Neural progenitor cell (in vitro differentiated cells): ENCODE measurements around the gene TM4SF5. TPM values are rescaled to one million over a fixed set of nuclear protein-coding genes. Genes with fewer than 3 reads are reported as not detected.

ENCODE experiments used
- DNase-seq: peaks from one replicate; pipeline ENCODE4 v3.0.0-alpha.2; 2016; ENCODE audit warnings: low spot score
- H2AFZ ChIP-seq: fragments of 200-600 bp; sonication (generic); replicated peaks from 2 replicates; pipeline ENCODE4 v1.6.1; 2016; ENCODE audit warnings: antibody characterized with exemption
- H3F3A ChIP-seq: fragments of 200-600 bp; sonication (generic); 2 replicates; pipeline ENCODE4 v1.6.1; 2016; ENCODE audit warnings: antibody characterized with exemption, low read depth
- H3K27ac ChIP-seq: fragments of 200-600 bp; sonication (generic); 2 replicates; pipeline ENCODE4 v1.5.1; 2016; ENCODE audit warnings: mild to moderate bottlenecking
- H3K27me3 ChIP-seq: fragments of 200-600 bp; sonication (generic); 2 replicates; pipeline ENCODE4 v1.6.1; 2016; ENCODE audit warnings: mild to moderate bottlenecking, moderate library complexity
- H3K36me3 ChIP-seq: fragments of 200-600 bp; sonication (generic); 2 replicates; pipeline ENCODE4 v1.5.1; 2016
- H3K4me1 ChIP-seq: fragments of 200-600 bp; sonication (generic); 2 replicates; pipeline ENCODE4 v1.6.1; 2016; ENCODE audit warnings: mixed run types
- H3K4me2 ChIP-seq: fragments of 200-600 bp; sonication (generic); 2 replicates; pipeline ENCODE4 v1.6.1; 2016
- H3K4me3 ChIP-seq: fragments of 200-600 bp; sonication (generic); 2 replicates; pipeline ENCODE4 v1.5.1; 2016
- H3K79me2 ChIP-seq: fragments of 200-600 bp; sonication (generic); 2 replicates; pipeline ENCODE4 v1.6.1; 2016; ENCODE audit warnings: low read depth
- H3K9ac ChIP-seq: fragments of 200-600 bp; sonication (generic); 2 replicates; pipeline ENCODE4 v1.6.1; 2016
- H3K9me3 ChIP-seq: fragments of 200-600 bp; sonication (generic); 2 replicates; pipeline ENCODE4 v1.5.1; 2016; ENCODE audit warnings: low read depth
- H4K20me1 ChIP-seq: fragments of 200-600 bp; sonication (generic); 2 replicates; pipeline ENCODE4 v1.6.1; 2016; ENCODE audit warnings: low read depth
- H3K27ac Mint-ChIP-seq: 3 replicates; pipeline ENCODE4 v1.8.0; 2021; ENCODE audit warnings: mixed read lengths
- H3K27me3 Mint-ChIP-seq: 2 replicates; pipeline ENCODE4 v1.8.0; 2022; ENCODE audit warnings: low read depth, mild to moderate bottlenecking, inconsistent platforms, moderate library complexity, mixed read lengths; ENCODE audit not compliant: insufficient read depth
- H3K36me3 Mint-ChIP-seq: 3 replicates; pipeline ENCODE4 v1.8.0; 2021; ENCODE audit warnings: mixed read lengths
- H3K4me1 Mint-ChIP-seq: 3 replicates; pipeline ENCODE4 v1.8.0; 2021; ENCODE audit warnings: mixed read lengths
- H3K4me3 Mint-ChIP-seq: 3 replicates; pipeline ENCODE4 v1.8.0; 2021; ENCODE audit warnings: mild to moderate bottlenecking, moderate library complexity, mixed read lengths
- H3K9me3 Mint-ChIP-seq: 3 replicates; pipeline ENCODE4 v1.8.0; 2020; ENCODE audit warnings: mixed read lengths
- EZH2 ChIP-seq: fragments of 200-600 bp; sonication (generic); IDR thresholded peaks from 2 replicates; pipeline ENCODE4 v1.6.1; 2017; ENCODE audit warnings: antibody characterized with exemption, mild to moderate bottlenecking, moderate library complexity
- EZH2phosphoT487 ChIP-seq: fragments of 200-600 bp; sonication (generic); IDR thresholded peaks from 2 replicates; pipeline ENCODE4 v1.6.1; 2017; ENCODE audit warnings: antibody characterized with exemption
- total RNA-seq: library from RNA; depleted of rRNA; stranded (reverse); fragments of >200 nt; gene quantifications from 2 replicates; pipeline ENCODE4 v1.2.3, GENCODE V29; 2015; ENCODE audit warnings: low replicate concordance
- TF ChIP-seq, protein P1 (sequence below): fragments of 200-600 bp; sonication (generic); IDR thresholded peaks from 2 replicates; pipeline ENCODE4 v1.5.1; 2017; ENCODE audit warnings: antibody characterized with exemption, mild to moderate bottlenecking

Gene TM4SF5
- total RNA-seq, 1 donor from 2014 or later = not detected

DNA sequence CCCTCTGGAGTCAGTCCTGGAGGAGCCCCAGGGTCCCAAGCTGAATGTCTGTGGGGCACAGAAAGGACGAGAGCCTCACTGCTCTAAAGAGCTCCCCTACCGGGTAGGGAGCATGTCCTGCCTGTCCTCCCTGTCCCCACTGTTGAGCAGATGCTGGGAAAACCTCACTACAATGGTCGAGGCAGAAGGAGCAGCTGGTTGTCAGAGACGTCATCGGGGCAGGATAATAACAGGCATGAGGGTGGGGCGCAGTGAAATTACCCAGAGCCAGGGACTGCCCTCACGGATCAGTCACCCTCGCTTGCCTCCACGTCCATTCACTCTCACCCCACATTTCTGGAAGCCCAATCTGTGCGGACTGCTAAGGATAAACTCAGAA lies 538 bp downstream of the TM4SF5 start:
- Mint-ChIP-seq H3K4me1 (no peaks in the 10 kb centered on the region), H3K9me3 (no peaks in the 10 kb centered on the region), H3K27me3 (peaks cover 9% of the 10 kb centered on the region), H3K4me3 (no peak overlapping the region), H3K27ac (no peak overlapping the region), H3K36me3 (no peaks in the 10 kb centered on the region)
- Histone ChIP-seq H3K9me3 (no peaks in the 10 kb centered on the region), H3K9ac (no peak overlapping the region), H3K27me3 (no peaks in the 10 kb centered on the region), H3K79me2 (no peaks in the 10 kb centered on the region), H3K4me2 (no peak overlapping the region), H3K4me3 (no peak overlapping the region), H3K4me1 (no peaks in the 10 kb centered on the region), H4K20me1 (no peaks in the 10 kb centered on the region), H3K27ac (no peak overlapping the region), H3F3A (no peaks in the 10 kb centered on the region), H2AFZ (no peak overlapping the region), H3K36me3 (no peaks in the 10 kb centered on the region)
- DNase-seq = no peak
- TF ChIP-seq EZH2 (no peak), EZH2phosphoT487 (no peak)
- TF ChIP-seq, protein P1, sequence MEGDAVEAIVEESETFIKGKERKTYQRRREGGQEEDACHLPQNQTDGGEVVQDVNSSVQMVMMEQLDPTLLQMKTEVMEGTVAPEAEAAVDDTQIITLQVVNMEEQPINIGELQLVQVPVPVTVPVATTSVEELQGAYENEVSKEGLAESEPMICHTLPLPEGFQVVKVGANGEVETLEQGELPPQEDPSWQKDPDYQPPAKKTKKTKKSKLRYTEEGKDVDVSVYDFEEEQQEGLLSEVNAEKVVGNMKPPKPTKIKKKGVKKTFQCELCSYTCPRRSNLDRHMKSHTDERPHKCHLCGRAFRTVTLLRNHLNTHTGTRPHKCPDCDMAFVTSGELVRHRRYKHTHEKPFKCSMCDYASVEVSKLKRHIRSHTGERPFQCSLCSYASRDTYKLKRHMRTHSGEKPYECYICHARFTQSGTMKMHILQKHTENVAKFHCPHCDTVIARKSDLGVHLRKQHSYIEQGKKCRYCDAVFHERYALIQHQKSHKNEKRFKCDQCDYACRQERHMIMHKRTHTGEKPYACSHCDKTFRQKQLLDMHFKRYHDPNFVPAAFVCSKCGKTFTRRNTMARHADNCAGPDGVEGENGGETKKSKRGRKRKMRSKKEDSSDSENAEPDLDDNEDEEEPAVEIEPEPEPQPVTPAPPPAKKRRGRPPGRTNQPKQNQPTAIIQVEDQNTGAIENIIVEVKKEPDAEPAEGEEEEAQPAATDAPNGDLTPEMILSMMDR = no peak

DNA sequence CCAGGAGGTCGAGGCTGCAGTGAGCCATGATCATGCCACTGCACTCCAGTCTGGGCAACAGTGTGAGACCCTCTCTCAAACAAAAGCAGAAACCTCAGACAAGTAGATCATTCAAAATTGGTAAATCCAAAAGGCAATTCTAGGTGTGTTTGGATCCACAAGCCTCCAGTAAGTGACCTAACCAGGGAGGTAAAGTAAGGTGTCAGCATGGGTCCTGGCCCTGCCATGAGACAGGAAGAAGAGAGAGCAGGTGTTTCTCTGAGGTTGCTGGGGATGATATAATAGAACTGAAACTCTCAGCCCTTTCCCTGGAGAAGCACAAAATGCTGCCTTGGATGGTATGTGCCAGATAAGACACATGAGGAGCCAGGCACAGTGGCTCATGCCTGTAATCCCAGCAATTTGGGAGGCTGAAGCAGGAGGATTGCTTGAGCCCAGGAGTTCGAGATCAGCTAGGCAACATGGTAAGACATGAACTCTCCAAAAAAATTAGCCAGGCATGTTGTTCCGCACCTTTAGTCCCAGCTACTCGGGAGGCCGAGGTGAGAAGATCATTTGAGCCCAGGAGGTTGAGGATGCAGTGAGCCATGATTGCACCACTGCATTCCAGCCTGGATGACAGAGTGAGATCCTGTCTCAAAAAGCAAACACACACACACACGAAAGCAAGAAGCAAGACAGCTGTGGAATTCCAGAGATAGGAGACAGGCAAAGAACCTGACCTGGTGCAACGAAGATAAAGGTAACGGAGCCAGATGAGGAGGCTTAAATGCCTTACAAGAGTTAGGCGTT lies 6.5 kb downstream of the TM4SF5 start:
- Histone ChIP-seq H3K4me2 (no peak overlapping the region), H3K9me3 (no peaks in the 10 kb centered on the region), H3K79me2 (no peaks in the 10 kb centered on the region), H3K4me1 (no peaks in the 10 kb centered on the region), H2AFZ (no peak overlapping the region), H3F3A (no peaks in the 10 kb centered on the region), H3K27me3 (peaks cover 20% of the 10 kb centered on the region), H4K20me1 (no peaks in the 10 kb centered on the region), H3K36me3 (no peaks in the 10 kb centered on the region), H3K9ac (no peak overlapping the region), H3K4me3 (no peak overlapping the region), H3K27ac (no peak overlapping the region)
- H3K4me3 Mint-ChIP-seq = no peak overlapping the region
- H3K27ac Mint-ChIP-seq = no peak overlapping the region
- peaks cover 9% of the 10 kb centered on the region for H3K27me3 Mint-ChIP-seq
- DNase-seq = no peak
- no peaks in the 10 kb centered on the region for H3K4me1 Mint-ChIP-seq
- no peaks in the 10 kb centered on the region for H3K9me3 Mint-ChIP-seq
- TF ChIP-seq EZH2phosphoT487 (no peak), EZH2 (no peak)
- TF ChIP-seq, protein P1 = no peak
- H3K36me3 Mint-ChIP-seq = no peaks in the 10 kb centered on the region

DNA sequence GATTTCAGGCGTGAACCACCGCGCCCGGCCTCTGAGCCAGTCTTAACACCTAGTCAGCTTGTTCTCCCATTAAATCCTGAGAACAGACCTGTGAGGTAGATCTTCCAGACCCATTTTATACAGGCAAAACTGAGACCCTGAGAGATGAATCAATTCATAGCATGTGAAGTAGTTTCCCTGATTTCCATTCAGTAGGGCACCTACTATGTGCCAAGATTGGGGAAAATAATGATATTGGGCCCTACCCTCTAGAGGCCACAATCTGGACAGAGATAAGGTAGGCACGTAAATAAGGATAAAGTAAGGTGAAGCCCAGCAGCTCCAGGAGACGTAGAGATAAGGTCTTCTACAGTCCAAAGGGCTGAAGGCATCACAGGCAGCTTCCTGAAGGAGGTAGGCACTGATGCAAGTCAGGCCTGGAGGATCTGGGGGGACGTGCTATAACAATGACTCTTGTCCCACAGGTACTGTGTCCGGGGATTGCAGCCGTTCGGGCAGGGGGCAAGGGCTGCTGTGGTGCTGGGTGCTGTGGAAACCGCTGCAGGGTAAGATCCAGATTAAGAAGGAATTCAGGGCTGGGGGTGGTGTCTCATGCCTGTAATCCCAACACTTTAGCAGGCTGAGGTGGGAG lies 8.8 kb downstream of the TM4SF5 start:
- TF ChIP-seq EZH2phosphoT487 = no peak
- TF ChIP-seq, protein P1 = no peak
- no peak for TF ChIP-seq EZH2
- Mint-ChIP-seq H3K4me1 (no peaks in the 10 kb centered on the region), H3K27ac (no peak overlapping the region), H3K9me3 (no peaks in the 10 kb centered on the region), H3K36me3 (no peaks in the 10 kb centered on the region), H3K27me3 (peaks cover 9% of the 10 kb centered on the region), H3K4me3 (no peak overlapping the region)
- Histone ChIP-seq H3K27me3 (peaks cover 39% of the 10 kb centered on the region), H3K4me2 (no peak overlapping the region), H4K20me1 (no peaks in the 10 kb centered on the region), H3K9me3 (no peaks in the 10 kb centered on the region), H3K4me1 (no peaks in the 10 kb centered on the region), H3K36me3 (no peaks in the 10 kb centered on the region), H3K27ac (no peak overlapping the region), H3K9ac (no peak overlapping the region), H3K79me2 (no peaks in the 10 kb centered on the region), H3F3A (no peaks in the 10 kb centered on the region), H2AFZ (no peak overlapping the region), H3K4me3 (no peak overlapping the region)
- no peak for DNase-seq
